Liver (tissue), 9 donors: ENCODE data around the gene SP140. TPM values are rescaled to one million over a fixed set of nuclear protein-coding genes. Genes with fewer than 3 reads are reported as not detected.

Source experiments
- DNase-seq: peaks from one replicate; pipeline ENCODE4 v3.0.0-alpha.2; 2017; ENCODE audit warnings: low spot score
- H3K27ac ChIP-seq, 2 donors: one replicate each; pipeline ENCODE4 v1.7.0; 2013; ENCODE audit warnings: inconsistent platforms in 2 of 2, low read length in 2 of 2, control low read depth in 1 of 2, low read depth in 1 of 2, mild to moderate bottlenecking in 1 of 2
- H3K27me3 ChIP-seq, 4 donors: one replicate each; pipeline versions ENCODE4 v1.6.1 to v1.7.0; 2013; ENCODE audit warnings: low read length in 3 of 4, inconsistent platforms in 1 of 4, mild to moderate bottlenecking in 1 of 4, moderate library complexity in 1 of 4; ENCODE audit not compliant: control insufficient read depth in 4 of 4, insufficient read depth in 4 of 4
- H3K36me3 ChIP-seq, 4 donors: one replicate each; pipeline versions ENCODE4 v1.6.1 to v1.7.0; 2013; ENCODE audit warnings: low read length in 3 of 4, mild to moderate bottlenecking in 3 of 4, low read depth in 1 of 4, moderate library complexity in 1 of 4; ENCODE audit not compliant: control insufficient read depth in 4 of 4, insufficient read depth in 3 of 4
- H3K4me1 ChIP-seq, 4 donors: one replicate each; pipeline versions ENCODE4 v1.6.1 to v1.7.0; 2013; ENCODE audit warnings: low read length in 3 of 4, mild to moderate bottlenecking in 3 of 4, moderate library complexity in 1 of 4; ENCODE audit not compliant: control insufficient read depth in 4 of 4, insufficient read depth in 4 of 4
- H3K4me3 ChIP-seq, 3 donors: one replicate each; pipeline versions ENCODE4 v1.6.1 to v1.7.0; 2013; ENCODE audit warnings: low read length in 3 of 3, control low read depth in 1 of 3, low read depth in 1 of 3, mild to moderate bottlenecking in 1 of 3
- H3K9ac ChIP-seq, 2 donors: one replicate each; pipeline ENCODE4 v1.7.0; 2013; ENCODE audit warnings: low read length in 2 of 2, mild to moderate bottlenecking in 2 of 2, moderate library complexity in 2 of 2, control low read depth in 1 of 2, low read depth in 1 of 2
- H3K9me3 ChIP-seq, 4 donors: one replicate each; pipeline versions ENCODE4 v1.6.1 to v1.7.0; 2013; ENCODE audit warnings: low read length in 3 of 4; ENCODE audit not compliant: control insufficient read depth in 4 of 4
- EGR1 ChIP-seq, 2 donors: IDR thresholded peaks; 2 replicates each; pipeline ENCODE4 v1.6.1; 2016 to 2018; ENCODE audit warnings: antibody characterized with exemption in 2 of 2, low read depth in 2 of 2
- FOXA1 ChIP-seq: IDR thresholded peaks from 2 replicates; pipeline ENCODE4 v1.6.1; 2016; ENCODE audit warnings: antibody characterized with exemption
- FOXA2 ChIP-seq: IDR thresholded peaks from 2 replicates; pipeline ENCODE4 v1.6.1; 2016; ENCODE audit warnings: antibody characterized with exemption
- GABPA ChIP-seq, 2 donors: IDR thresholded peaks in 1 of 2; conservative IDR thresholded peaks in 1 of 2; 2 replicates each; pipeline ENCODE4 v1.6.1; 2016; ENCODE audit warnings: antibody characterized with exemption in 2 of 2, mild to moderate bottlenecking in 1 of 2, moderate library complexity in 1 of 2
- HNF4A ChIP-seq, 2 donors: conservative IDR thresholded peaks; 2 replicates each; pipeline ENCODE4 v1.6.1; 2016; ENCODE audit warnings: antibody characterized with exemption in 2 of 2, mild to moderate bottlenecking in 2 of 2
- HNF4G ChIP-seq: IDR thresholded peaks from 2 replicates; pipeline ENCODE4 v1.6.1; 2016; ENCODE audit warnings: antibody characterized with exemption
- JUND ChIP-seq, 2 donors: IDR thresholded peaks; 2 replicates each; pipeline ENCODE4 v1.6.1; 2016; ENCODE audit warnings: antibody characterized with exemption in 2 of 2
- NR2F2 ChIP-seq: IDR thresholded peaks from 2 replicates; pipeline ENCODE4 v1.6.1; 2016; ENCODE audit warnings: antibody characterized with exemption
- RAD21 ChIP-seq, 2 donors: IDR thresholded peaks; 2 replicates each; pipeline ENCODE4 v1.6.1; 2016; ENCODE audit warnings: antibody characterized with exemption in 2 of 2, mild to moderate bottlenecking in 2 of 2
- RXRA ChIP-seq, 2 donors: IDR thresholded peaks; 2 replicates each; pipeline ENCODE4 v1.6.1; 2017 to 2018; ENCODE audit warnings: antibody characterized with exemption in 2 of 2, mild to moderate bottlenecking in 1 of 2
- SP1 ChIP-seq: IDR thresholded peaks from 2 replicates; pipeline ENCODE4 v1.6.1; 2018; ENCODE audit warnings: antibody characterized with exemption, mild to moderate bottlenecking
- TAF1 ChIP-seq: conservative IDR thresholded peaks from 2 replicates; pipeline ENCODE4 v1.6.1; 2016; ENCODE audit warnings: antibody characterized with exemption, mild to moderate bottlenecking
- YY1 ChIP-seq: IDR thresholded peaks from 2 replicates; pipeline ENCODE4 v1.6.1; 2016; ENCODE audit warnings: antibody characterized with exemption, mild to moderate bottlenecking
- WGBS: extraction: QIAGEN DNeasy Blood & Tissue Kit; methylation state at CpG from one replicate; pipeline ENCODE4 v1.1.7; 2013; 5-methylcytosine and 5-hydroxymethylcytosine counted together
- polyA plus RNA-seq, 2 donors: library from polyadenylated mRNA; stranded (reverse) in 1 of 2; unstranded in 1 of 2; fragments of 200-250 nt in 1 of 2; fragments of >200 nt in 1 of 2; fragmentation: Nextera tagmentation in 1 of 2; extraction: Ambion mirVana in 1 of 2; gene quantifications; one replicate each; pipeline versions ENCODE4 v1.2.1 to v1.2.3, GENCODE V29; 2013 to 2015
- total RNA-seq, 2 donors: library from RNA; depleted of rRNA; stranded (reverse); fragments of >200 nt; gene quantifications; one replicate each; pipeline ENCODE4 v1.2.3, GENCODE V29; 2014
- TF ChIP-seq, protein P1 (sequence below): IDR thresholded peaks from 2 replicates; pipeline ENCODE4 v1.6.1; 2016; ENCODE audit warnings: antibody characterized with exemption
- TF ChIP-seq, protein P2 (sequence below): fragments of 150-350 bp; IDR thresholded peaks from 2 replicates; pipeline ENCODE4 v1.5.1; 2017; ENCODE audit warnings: improper control_type of control experiment, low read depth, low read length; ENCODE audit not compliant: missing input control
- TF ChIP-seq, protein P3 (sequence below): IDR thresholded peaks from 2 replicates; pipeline ENCODE4 v1.6.1; 2016; ENCODE audit warnings: antibody characterized with exemption
- TF ChIP-seq, protein P4 (sequence below): IDR thresholded peaks from 2 replicates; pipeline ENCODE4 v1.6.1; 2016; ENCODE audit warnings: antibody characterized with exemption
- TF ChIP-seq, protein P5 (sequence below): IDR thresholded peaks from 2 replicates; pipeline ENCODE4 v1.6.1; 2016; ENCODE audit warnings: antibody characterized with exemption, mild to moderate bottlenecking
- donor health status: healthy.
- donor health status: healthy.
- donor health status: healthy.
- donor health status: healthy.
- donor health status: healthy.

SP140 gene
- total and polyA plus RNA-seq, 4 donors, result 0.40 to 1.8 (median 0.77) TPM

DNA sequence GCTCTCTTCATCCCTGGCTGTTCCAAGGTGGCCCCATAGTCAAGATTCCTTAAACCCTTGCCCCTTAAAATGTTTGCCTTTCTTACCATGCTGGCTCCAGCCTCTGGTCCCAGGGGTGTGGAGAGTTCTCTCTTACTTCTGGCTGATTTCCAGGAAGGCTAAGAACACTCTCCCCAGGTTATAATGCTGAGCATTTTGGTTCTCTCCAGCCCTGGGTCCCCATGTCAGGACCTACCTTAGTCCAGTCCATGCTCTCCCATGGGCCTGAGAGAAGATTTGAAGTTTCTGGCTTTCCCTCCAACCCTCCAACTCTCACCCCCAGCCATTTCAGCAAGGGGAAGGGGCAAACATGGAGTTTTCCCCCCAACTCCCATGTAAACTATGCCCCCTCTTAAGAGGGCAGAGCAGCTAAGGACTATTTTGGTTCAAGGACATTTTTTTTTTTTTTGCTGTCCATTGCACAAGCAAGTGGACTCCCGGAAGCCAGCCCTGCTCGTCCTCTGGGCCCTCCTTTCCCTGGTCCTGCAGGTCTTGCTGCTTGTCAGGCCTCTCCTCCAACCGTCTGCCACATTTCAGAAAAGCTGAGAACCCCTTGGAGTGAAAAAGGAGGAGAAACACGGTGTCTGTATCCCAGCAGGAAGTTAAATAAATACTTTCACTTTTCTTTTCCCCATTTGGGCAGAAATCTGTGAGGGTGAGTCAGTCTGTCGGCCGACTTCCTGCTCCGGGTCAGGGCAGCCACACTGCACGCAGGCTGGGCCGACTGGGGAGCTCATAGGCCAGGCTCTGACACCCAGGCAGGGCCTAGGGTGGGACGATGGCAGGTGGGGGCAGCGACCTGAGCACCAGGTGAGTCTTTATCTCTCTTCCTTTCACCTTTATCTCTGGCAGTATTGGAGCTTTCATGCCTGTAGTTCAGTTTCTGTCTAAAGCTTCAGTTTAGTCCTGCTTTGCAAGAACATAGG, 101.2 kb downstream of the SP140 start, which contains the start of gene SP140L:
Gene SP140L (plus strand): TSS at position 741 of the 965 bp plus-strand sequence. CDS start 77 bp downstream, at position 818.
- Histone ChIP-seq H3K9ac (peak within 1 kb of the TSS; percentile 73), H3K27ac (peak within 1 kb of the TSS; percentile 74 to 80), H3K36me3 (peaks cover 0 to 2% (median 0%) of the 10 kb centered on the region in 4 donors), H3K4me3 (peak within 1 kb of the TSS; percentile 56 to 88 (median 76)), H3K4me1 (peaks cover 0 to 21% (median 9%) of the 10 kb centered on the region in 4 donors), H3K27me3 (no peaks in the 10 kb centered on the region), H3K9me3 (peaks cover 0 to 6% (median 4%) of the 10 kb centered on the region in 4 donors)
- 2% methylated on average over 11 of the region's 11 CpGs for WGBS
- no peak for DNase-seq
- peak; percentile 64 to 90 for TF ChIP-seq GABPA (IDR thresholded peaks at IDR 0.05 in 1 of 2, conservative IDR thresholded peaks at IDR 0.05 in 1 of 2)
- peak; percentile 9 to 29 for TF ChIP-seq EGR1 (IDR thresholded peaks at IDR 0.05; ENCODE audit: low read depth in 2 of 2)
- TF ChIP-seq, protein P1, sequence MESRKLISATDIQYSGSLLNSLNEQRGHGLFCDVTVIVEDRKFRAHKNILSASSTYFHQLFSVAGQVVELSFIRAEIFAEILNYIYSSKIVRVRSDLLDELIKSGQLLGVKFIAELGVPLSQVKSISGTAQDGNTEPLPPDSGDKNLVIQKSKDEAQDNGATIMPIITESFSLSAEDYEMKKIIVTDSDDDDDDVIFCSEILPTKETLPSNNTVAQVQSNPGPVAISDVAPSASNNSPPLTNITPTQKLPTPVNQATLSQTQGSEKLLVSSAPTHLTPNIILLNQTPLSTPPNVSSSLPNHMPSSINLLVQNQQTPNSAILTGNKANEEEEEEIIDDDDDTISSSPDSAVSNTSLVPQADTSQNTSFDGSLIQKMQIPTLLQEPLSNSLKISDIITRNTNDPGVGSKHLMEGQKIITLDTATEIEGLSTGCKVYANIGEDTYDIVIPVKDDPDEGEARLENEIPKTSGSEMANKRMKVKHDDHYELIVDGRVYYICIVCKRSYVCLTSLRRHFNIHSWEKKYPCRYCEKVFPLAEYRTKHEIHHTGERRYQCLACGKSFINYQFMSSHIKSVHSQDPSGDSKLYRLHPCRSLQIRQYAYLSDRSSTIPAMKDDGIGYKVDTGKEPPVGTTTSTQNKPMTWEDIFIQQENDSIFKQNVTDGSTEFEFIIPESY, result no peak
- TF ChIP-seq, protein P2, sequence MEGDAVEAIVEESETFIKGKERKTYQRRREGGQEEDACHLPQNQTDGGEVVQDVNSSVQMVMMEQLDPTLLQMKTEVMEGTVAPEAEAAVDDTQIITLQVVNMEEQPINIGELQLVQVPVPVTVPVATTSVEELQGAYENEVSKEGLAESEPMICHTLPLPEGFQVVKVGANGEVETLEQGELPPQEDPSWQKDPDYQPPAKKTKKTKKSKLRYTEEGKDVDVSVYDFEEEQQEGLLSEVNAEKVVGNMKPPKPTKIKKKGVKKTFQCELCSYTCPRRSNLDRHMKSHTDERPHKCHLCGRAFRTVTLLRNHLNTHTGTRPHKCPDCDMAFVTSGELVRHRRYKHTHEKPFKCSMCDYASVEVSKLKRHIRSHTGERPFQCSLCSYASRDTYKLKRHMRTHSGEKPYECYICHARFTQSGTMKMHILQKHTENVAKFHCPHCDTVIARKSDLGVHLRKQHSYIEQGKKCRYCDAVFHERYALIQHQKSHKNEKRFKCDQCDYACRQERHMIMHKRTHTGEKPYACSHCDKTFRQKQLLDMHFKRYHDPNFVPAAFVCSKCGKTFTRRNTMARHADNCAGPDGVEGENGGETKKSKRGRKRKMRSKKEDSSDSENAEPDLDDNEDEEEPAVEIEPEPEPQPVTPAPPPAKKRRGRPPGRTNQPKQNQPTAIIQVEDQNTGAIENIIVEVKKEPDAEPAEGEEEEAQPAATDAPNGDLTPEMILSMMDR, result no peak
- TF ChIP-seq TAF1, result peak; percentile 91
- peak; percentile 94 for TF ChIP-seq JUND (IDR thresholded peaks at IDR 0.05)
- TF ChIP-seq HNF4A (conservative IDR thresholded peaks at IDR 0.05), result peak in 1 of 2 donors; percentile 31
- peak; percentile 61 for TF ChIP-seq YY1
- no peak for TF ChIP-seq FOXA1
- TF ChIP-seq RAD21 (IDR thresholded peaks at IDR 0.05), result peak; percentile 39 to 60
- TF ChIP-seq FOXA2, result no peak
- TF ChIP-seq, protein P3, sequence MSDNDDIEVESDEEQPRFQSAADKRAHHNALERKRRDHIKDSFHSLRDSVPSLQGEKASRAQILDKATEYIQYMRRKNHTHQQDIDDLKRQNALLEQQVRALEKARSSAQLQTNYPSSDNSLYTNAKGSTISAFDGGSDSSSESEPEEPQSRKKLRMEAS, result no peak
- TF ChIP-seq RXRA (IDR thresholded peaks at IDR 0.05), result peak; percentile 27 to 49
- TF ChIP-seq HNF4G, result no peak
- TF ChIP-seq NR2F2, result peak; percentile 35
- TF ChIP-seq, protein P4, sequence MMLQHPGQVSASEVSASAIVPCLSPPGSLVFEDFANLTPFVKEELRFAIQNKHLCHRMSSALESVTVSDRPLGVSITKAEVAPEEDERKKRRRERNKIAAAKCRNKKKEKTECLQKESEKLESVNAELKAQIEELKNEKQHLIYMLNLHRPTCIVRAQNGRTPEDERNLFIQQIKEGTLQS, result peak; percentile 71
- TF ChIP-seq SP1, result peak; percentile 35
- TF ChIP-seq, protein P5, sequence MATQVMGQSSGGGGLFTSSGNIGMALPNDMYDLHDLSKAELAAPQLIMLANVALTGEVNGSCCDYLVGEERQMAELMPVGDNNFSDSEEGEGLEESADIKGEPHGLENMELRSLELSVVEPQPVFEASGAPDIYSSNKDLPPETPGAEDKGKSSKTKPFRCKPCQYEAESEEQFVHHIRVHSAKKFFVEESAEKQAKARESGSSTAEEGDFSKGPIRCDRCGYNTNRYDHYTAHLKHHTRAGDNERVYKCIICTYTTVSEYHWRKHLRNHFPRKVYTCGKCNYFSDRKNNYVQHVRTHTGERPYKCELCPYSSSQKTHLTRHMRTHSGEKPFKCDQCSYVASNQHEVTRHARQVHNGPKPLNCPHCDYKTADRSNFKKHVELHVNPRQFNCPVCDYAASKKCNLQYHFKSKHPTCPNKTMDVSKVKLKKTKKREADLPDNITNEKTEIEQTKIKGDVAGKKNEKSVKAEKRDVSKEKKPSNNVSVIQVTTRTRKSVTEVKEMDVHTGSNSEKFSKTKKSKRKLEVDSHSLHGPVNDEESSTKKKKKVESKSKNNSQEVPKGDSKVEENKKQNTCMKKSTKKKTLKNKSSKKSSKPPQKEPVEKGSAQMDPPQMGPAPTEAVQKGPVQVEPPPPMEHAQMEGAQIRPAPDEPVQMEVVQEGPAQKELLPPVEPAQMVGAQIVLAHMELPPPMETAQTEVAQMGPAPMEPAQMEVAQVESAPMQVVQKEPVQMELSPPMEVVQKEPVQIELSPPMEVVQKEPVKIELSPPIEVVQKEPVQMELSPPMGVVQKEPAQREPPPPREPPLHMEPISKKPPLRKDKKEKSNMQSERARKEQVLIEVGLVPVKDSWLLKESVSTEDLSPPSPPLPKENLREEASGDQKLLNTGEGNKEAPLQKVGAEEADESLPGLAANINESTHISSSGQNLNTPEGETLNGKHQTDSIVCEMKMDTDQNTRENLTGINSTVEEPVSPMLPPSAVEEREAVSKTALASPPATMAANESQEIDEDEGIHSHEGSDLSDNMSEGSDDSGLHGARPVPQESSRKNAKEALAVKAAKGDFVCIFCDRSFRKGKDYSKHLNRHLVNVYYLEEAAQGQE, result peak; percentile 35
